CD4-positive, alpha-beta memory T cell (primary cell): Measurements from ENCODE around the gene CHPF2. TPM values are rescaled to one million over a fixed set of nuclear protein-coding genes. Genes with fewer than 3 reads are reported as not detected.
A peak's percentile ranks its signal among the peaks of the same experiment; 100 is the strongest.

Source experiments
- CTCF ChIA-PET: fragments of 350-600 bp; sonication (Branson Sonifier 250); formaldehyde crosslinking; loops from one replicate; lab custom pipeline; 2021; ENCODE audit warnings: inconsistent platforms; ENCODE audit not compliant: partially characterized antibody; lab: Charles Lee
- POLR2A ChIA-PET: fragments of 350-600 bp; sonication (Branson Sonifier 250); formaldehyde crosslinking; loops from one replicate; lab custom pipeline; 2021; ENCODE audit not compliant: partially characterized antibody; lab: Charles Lee
- DNase-seq, 5 donors: peaks; one replicate each; pipeline versions ENCODE4 v3.0.0 to v3.0.0-alpha.2; 2020 to 2022; ENCODE audit warnings: mixed read lengths in 1 of 5
- H3K27ac ChIP-seq: one replicate; pipeline ENCODE4 v1.7.0; 2013; ENCODE audit warnings: low read depth, low read length
- H3K27me3 ChIP-seq: 2 replicates; pipeline ENCODE4 v1.7.0; 2013; ENCODE audit warnings: mild to moderate bottlenecking, low read length, moderate library complexity; ENCODE audit not compliant: insufficient read depth
- H3K36me3 ChIP-seq: 2 replicates; pipeline ENCODE4 v1.7.0; 2013; ENCODE audit warnings: mild to moderate bottlenecking, low read length, moderate library complexity; ENCODE audit not compliant: insufficient read depth
- H3K4me1 ChIP-seq: 2 replicates; pipeline ENCODE4 v1.7.0; 2013; ENCODE audit warnings: mild to moderate bottlenecking, low read length, moderate library complexity; ENCODE audit not compliant: insufficient read depth
- H3K4me3 ChIP-seq, 2 donors: one replicate each; pipeline ENCODE4 v1.7.0; 2013; ENCODE audit warnings: low read length in 2 of 2, mild to moderate bottlenecking in 1 of 2
- H3K9me3 ChIP-seq, 2 donors: one replicate each; pipeline ENCODE4 v1.7.0; 2013; ENCODE audit warnings: low read length in 2 of 2, control low read depth in 1 of 2; ENCODE audit not compliant: control insufficient read depth in 1 of 2
- H3K27ac Mint-ChIP-seq, 7 donors: one replicate each; pipeline ENCODE4 v1.8.0; 2020 to 2021; ENCODE audit warnings: mixed read lengths in 7 of 7, mild to moderate bottlenecking in 6 of 7, inconsistent platforms in 3 of 7, moderate library complexity in 3 of 7
- H3K27me3 Mint-ChIP-seq, 2 donors: one replicate each; pipeline ENCODE4 v1.8.0; 2020 to 2021; ENCODE audit warnings: mixed read lengths in 2 of 2
- H3K36me3 Mint-ChIP-seq, 2 donors: one replicate each; pipeline ENCODE4 v1.8.0; 2020 to 2021; ENCODE audit warnings: mixed read lengths in 2 of 2, inconsistent platforms in 1 of 2, mild to moderate bottlenecking in 1 of 2
- H3K4me1 Mint-ChIP-seq, 4 donors: one replicate each; pipeline ENCODE4 v1.8.0; 2020 to 2021; ENCODE audit warnings: mixed read lengths in 4 of 4, mild to moderate bottlenecking in 1 of 4
- H3K4me3 Mint-ChIP-seq, 8 donors: one replicate each; pipeline ENCODE4 v1.8.0; 2020 to 2021; ENCODE audit warnings: mixed read lengths in 8 of 8, mild to moderate bottlenecking in 7 of 8, moderate library complexity in 6 of 8, inconsistent platforms in 3 of 8
- H3K9me3 Mint-ChIP-seq, 8 donors: one replicate each; pipeline ENCODE4 v1.8.0; 2020 to 2021; ENCODE audit warnings: mixed read lengths in 8 of 8, mild to moderate bottlenecking in 5 of 8, inconsistent platforms in 3 of 8, moderate library complexity in 1 of 8
- intact Hi-C: fragments of 100-400 bp; cut with micrococcal nuclease; formaldehyde crosslinking; loops from one replicate; pipeline ENCODE4 v1.15.1; 2023
- polyA plus RNA-seq, 2 donors: library from polyadenylated mRNA; unstranded; fragments of 300-500 nt; fragmentation: Illumina TruSeq; gene quantifications; one replicate each; pipeline ENCODE4 v1.2.3, GENCODE V29; 2021
- total RNA-seq, 2 experiments: library from RNA; stranded (reverse); gene quantifications; one replicate each; pipeline ENCODE4 v1.2.3, GENCODE V29; 2021

The CHPF2 gene
- total and polyA plus RNA-seq, 4 experiments from 2014 or later: 25.3 to 52.3 (median 40.4) TPM

- H3K36me3 Mint-ChIP-seq: no peaks in the 10 kb centered on the region
- ChIA-PET CTCF (interaction anchor here (1.6 kb wide), 1 partner anchor 30 kb away, joined by 5 read pairs; no protein-coding TSS in a partner anchor), POLR2A (no interaction called here)
- Histone ChIP-seq H3K27ac (no peak overlapping the region), H3K4me1 (peaks cover 25% of the 10 kb centered on the region), H3K27me3 (no peaks in the 10 kb centered on the region), H3K9me3 (no peaks in the 10 kb centered on the region), H3K4me3 (no peak overlapping the region), H3K36me3 (no peaks in the 10 kb centered on the region)
- H3K9me3 Mint-ChIP-seq: no peaks in the 10 kb centered on the region
- intact Hi-C loops: no loop called here
- no peak overlapping the region for H3K27ac Mint-ChIP-seq
- H3K4me3 Mint-ChIP-seq: no peak overlapping the region
- peaks cover 15 to 26% (median 20%) of the 10 kb centered on the region in 4 donors for H3K4me1 Mint-ChIP-seq
- peaks cover 0 to 4% of the 10 kb centered on the region in 2 donors for H3K27me3 Mint-ChIP-seq
- peak in 1 of 5 donors; percentile 33 for DNase-seq
Measured at GRCh38 chr7:151273651-151274390, 41.5 kb downstream of the CHPF2 start.

GRCh38 chr7:151274396-151274795 lies 42.1 kb downstream of the CHPF2 start:
- no peaks in the 10 kb centered on the region for H3K27me3 ChIP-seq
- Mint-ChIP-seq H3K27me3 (peaks cover 0 to 4% of the 10 kb centered on the region in 2 donors), H3K4me1 (peaks cover 15 to 26% (median 20%) of the 10 kb centered on the region in 4 donors), H3K4me3 (peak overlapping the region in 5 of 8 donors; percentile 3 to 67 (median 53)), H3K9me3 (no peaks in the 10 kb centered on the region), H3K36me3 (no peaks in the 10 kb centered on the region), H3K27ac (no peak overlapping the region)
- DNase-seq: peak in 1 of 5 donors; percentile 24
- ChIA-PET CTCF (interaction anchor here (1.6 kb wide), 1 partner anchor 31 kb away, joined by 5 read pairs; no protein-coding TSS in a partner anchor), POLR2A (no interaction called here)
- H3K4me1 ChIP-seq: peaks cover 25% of the 10 kb centered on the region
- intact Hi-C loops: no loop called here
- H3K4me3 ChIP-seq: no peak overlapping the region
- no peaks in the 10 kb centered on the region for H3K36me3 ChIP-seq
- H3K9me3 ChIP-seq: no peaks in the 10 kb centered on the region
- H3K27ac ChIP-seq: no peak overlapping the region

- H3K27ac Mint-ChIP-seq: peak overlapping the region in 1 of 7 donors; percentile 69
- H3K36me3 ChIP-seq: no peaks in the 10 kb centered on the region
- no peaks in the 10 kb centered on the region for H3K9me3 ChIP-seq
- DNase-seq: peak in 1 of 5 donors; percentile 23
- H3K4me3 Mint-ChIP-seq: peak overlapping the region in 6 of 8 donors; percentile 47 to 84 (median 65)
- H3K9me3 Mint-ChIP-seq: no peaks in the 10 kb centered on the region
- no peak overlapping the region for H3K27ac ChIP-seq
- H3K36me3 Mint-ChIP-seq: no peaks in the 10 kb centered on the region
- peaks cover 0 to 6% of the 10 kb centered on the region in 2 donors for H3K27me3 Mint-ChIP-seq
- no peak overlapping the region for H3K4me3 ChIP-seq
- peaks cover under 1% of the 10 kb centered on the region for H3K27me3 ChIP-seq
- intact Hi-C loops: no loop called here
- H3K4me1 ChIP-seq: peaks cover 25% of the 10 kb centered on the region
- peaks cover 15 to 26% (median 20%) of the 10 kb centered on the region in 4 donors for H3K4me1 Mint-ChIP-seq
- ChIA-PET CTCF (interaction anchor here (1.6 kb wide), 1 partner anchor 31 kb away, joined by 5 read pairs; no protein-coding TSS in a partner anchor), POLR2A (interaction anchor here (0.8 kb wide), 1 partner anchor 48 kb away, joined by 3 read pairs; no protein-coding TSS in a partner anchor)
Measured at GRCh38 chr7:151274936-151275812, 42.9 kb downstream of the CHPF2 start.

- H3K27ac ChIP-seq: no peak overlapping the region
- Mint-ChIP-seq H3K4me1 (peaks cover 15 to 26% (median 20%) of the 10 kb centered on the region in 4 donors), H3K27ac (peak overlapping the region in 4 of 7 donors; percentile 2 to 70 (median 60)), H3K36me3 (no peaks in the 10 kb centered on the region), H3K4me3 (peak overlapping the region; percentile 43 to 84 (median 64)), H3K27me3 (peaks cover 2 to 8% of the 10 kb centered on the region in 2 donors), H3K9me3 (no peaks in the 10 kb centered on the region)
- H3K4me1 ChIP-seq: peaks cover 25% of the 10 kb centered on the region
- DNase-seq: peak in 2 of 5 donors; percentile 6 to 29
- H3K4me3 ChIP-seq: peak overlapping the region; percentile 23 to 61
- H3K9me3 ChIP-seq: no peaks in the 10 kb centered on the region
- intact Hi-C loops: no loop called here
- ChIA-PET POLR2A (interaction anchor here (0.8 kb wide), 1 partner anchor 48 kb away, joined by 3 read pairs; no protein-coding TSS in a partner anchor), CTCF (interaction anchor here (1.6 kb wide), 1 partner anchor 32 kb away, joined by 5 read pairs; no protein-coding TSS in a partner anchor)
- no peaks in the 10 kb centered on the region for H3K36me3 ChIP-seq
- H3K27me3 ChIP-seq: peaks cover 6% of the 10 kb centered on the region
Measured at GRCh38 chr7:151275813-151276577, 43.7 kb downstream of the CHPF2 start.

GRCh38 chr7:151276666-151277590 lies 44.6 kb downstream of the CHPF2 start:
- Histone ChIP-seq H3K9me3 (no peaks in the 10 kb centered on the region), H3K4me3 (peak overlapping the region; percentile 38 to 61), H3K4me1 (peaks cover 22% of the 10 kb centered on the region), H3K27ac (no peak overlapping the region), H3K27me3 (peaks cover 6% of the 10 kb centered on the region), H3K36me3 (no peaks in the 10 kb centered on the region)
- Mint-ChIP-seq H3K9me3 (no peaks in the 10 kb centered on the region), H3K27ac (peak overlapping the region in 6 of 7 donors; percentile 19 to 84 (median 76)), H3K27me3 (peaks cover 3 to 8% of the 10 kb centered on the region in 2 donors), H3K4me1 (peaks cover 15 to 25% (median 18%) of the 10 kb centered on the region in 4 donors), H3K36me3 (no peaks in the 10 kb centered on the region), H3K4me3 (peak overlapping the region; percentile 84 to 90 (median 87))
- intact Hi-C loops: no loop called here
- CTCF ChIA-PET: interaction anchor here (0.6 to 1.1 kb wide), 3 partner anchors 27 to 1651 kb away, joined by 3 to 4 read pairs (median 4); no protein-coding TSS in a partner anchor
- DNase-seq: peak; percentile 47 to 65 (median 59)
- POLR2A ChIA-PET: interaction anchor here (1.0 to 1.5 kb wide), 5 partner anchors 10 to 356 kb away, joined by 3 to 6 read pairs (median 5); partner anchors contain the start of genes ABCF2 and NUB1
